Neural progenitor cell (in vitro differentiated cells): ENCODE data around the gene CEP135.

ENCODE experiments used
- EZH2 ChIP-seq: fragments of 200-600 bp; sonication (generic); IDR thresholded peaks from 2 replicates; pipeline ENCODE4 v1.6.1; 2017; ENCODE audit warnings: antibody characterized with exemption, mild to moderate bottlenecking, moderate library complexity
- EZH2phosphoT487 ChIP-seq: fragments of 200-600 bp; sonication (generic); IDR thresholded peaks from 2 replicates; pipeline ENCODE4 v1.6.1; 2017; ENCODE audit warnings: antibody characterized with exemption
- TF ChIP-seq, protein P1 (sequence below): fragments of 200-600 bp; sonication (generic); IDR thresholded peaks from 2 replicates; pipeline ENCODE4 v1.5.1; 2017; ENCODE audit warnings: antibody characterized with exemption, mild to moderate bottlenecking

DNA sequence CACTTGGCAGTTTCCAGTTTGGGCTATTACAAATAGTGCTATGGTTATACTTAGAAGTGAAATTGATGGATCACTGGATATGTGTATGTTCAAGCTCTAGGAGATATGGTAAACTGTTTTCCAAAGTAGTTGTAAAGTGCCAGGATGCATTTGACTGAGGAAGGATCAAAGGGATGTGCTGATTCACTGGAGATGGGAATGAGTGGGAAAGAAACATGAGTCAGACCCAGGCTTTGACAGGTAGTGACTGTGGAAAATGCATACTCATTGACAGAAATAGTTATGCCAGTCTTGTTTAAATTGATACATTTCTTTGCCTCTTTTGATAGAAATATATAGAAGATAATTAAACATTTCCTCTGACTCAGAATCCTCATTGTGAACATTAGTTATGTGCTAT, 77.9 kb downstream of the CEP135 start:
- TF ChIP-seq, protein P1, sequence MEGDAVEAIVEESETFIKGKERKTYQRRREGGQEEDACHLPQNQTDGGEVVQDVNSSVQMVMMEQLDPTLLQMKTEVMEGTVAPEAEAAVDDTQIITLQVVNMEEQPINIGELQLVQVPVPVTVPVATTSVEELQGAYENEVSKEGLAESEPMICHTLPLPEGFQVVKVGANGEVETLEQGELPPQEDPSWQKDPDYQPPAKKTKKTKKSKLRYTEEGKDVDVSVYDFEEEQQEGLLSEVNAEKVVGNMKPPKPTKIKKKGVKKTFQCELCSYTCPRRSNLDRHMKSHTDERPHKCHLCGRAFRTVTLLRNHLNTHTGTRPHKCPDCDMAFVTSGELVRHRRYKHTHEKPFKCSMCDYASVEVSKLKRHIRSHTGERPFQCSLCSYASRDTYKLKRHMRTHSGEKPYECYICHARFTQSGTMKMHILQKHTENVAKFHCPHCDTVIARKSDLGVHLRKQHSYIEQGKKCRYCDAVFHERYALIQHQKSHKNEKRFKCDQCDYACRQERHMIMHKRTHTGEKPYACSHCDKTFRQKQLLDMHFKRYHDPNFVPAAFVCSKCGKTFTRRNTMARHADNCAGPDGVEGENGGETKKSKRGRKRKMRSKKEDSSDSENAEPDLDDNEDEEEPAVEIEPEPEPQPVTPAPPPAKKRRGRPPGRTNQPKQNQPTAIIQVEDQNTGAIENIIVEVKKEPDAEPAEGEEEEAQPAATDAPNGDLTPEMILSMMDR = no peak
- no peak for TF ChIP-seq EZH2
- TF ChIP-seq EZH2phosphoT487 = no peak
